ENCODE data around the gene NXN.

- TF ChIP-seq, protein P1, sequence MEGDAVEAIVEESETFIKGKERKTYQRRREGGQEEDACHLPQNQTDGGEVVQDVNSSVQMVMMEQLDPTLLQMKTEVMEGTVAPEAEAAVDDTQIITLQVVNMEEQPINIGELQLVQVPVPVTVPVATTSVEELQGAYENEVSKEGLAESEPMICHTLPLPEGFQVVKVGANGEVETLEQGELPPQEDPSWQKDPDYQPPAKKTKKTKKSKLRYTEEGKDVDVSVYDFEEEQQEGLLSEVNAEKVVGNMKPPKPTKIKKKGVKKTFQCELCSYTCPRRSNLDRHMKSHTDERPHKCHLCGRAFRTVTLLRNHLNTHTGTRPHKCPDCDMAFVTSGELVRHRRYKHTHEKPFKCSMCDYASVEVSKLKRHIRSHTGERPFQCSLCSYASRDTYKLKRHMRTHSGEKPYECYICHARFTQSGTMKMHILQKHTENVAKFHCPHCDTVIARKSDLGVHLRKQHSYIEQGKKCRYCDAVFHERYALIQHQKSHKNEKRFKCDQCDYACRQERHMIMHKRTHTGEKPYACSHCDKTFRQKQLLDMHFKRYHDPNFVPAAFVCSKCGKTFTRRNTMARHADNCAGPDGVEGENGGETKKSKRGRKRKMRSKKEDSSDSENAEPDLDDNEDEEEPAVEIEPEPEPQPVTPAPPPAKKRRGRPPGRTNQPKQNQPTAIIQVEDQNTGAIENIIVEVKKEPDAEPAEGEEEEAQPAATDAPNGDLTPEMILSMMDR (IDR thresholded peaks at IDR 0.05): no peak
- TF ChIP-seq POLR2A (IDR thresholded peaks at IDR 0.05) (no peak), EP300 (IDR thresholded peaks at IDR 0.05) (no peak), POLR2AphosphoS5 (IDR thresholded peaks at IDR 0.05) (no peak)
These were observed 6.8 kb upstream of the NXN start for GRCh38 chr17:986322-986929.

All from gastroesophageal sphincter (tissue), 3 donors.